Measurements from ENCODE around the gene HAPLN2.
"Not testable (repeated sequence)": the region's sequence is repeated elsewhere in the genome, so short reads cannot be mapped to it uniquely, and the experiment has no call there.

Gene HAPLN2

GRCh38 chr1:156618853-156619581, at the start of gene HAPLN2:
Gene HAPLN2 (plus strand): TSS chr1:156619415. CDS start chr1:156623491, 4,076 bp downstream.
- DNase-seq: peak; percentile 23

GRCh38 chr1:156571261-156571852, 47.9 kb upstream of the HAPLN2 start:
- DNase-seq: no peak

GRCh38 chr1:156571919-156572662, 47.1 kb upstream of the HAPLN2 start, which contains the start of gene IQGAP3:
Gene IQGAP3 (minus strand): TSS chr1:156572565. CDS start chr1:156572529, 36 bp downstream.
- peak; percentile 75 for DNase-seq

- DNase-seq: no peak
These were observed 46.6 kb upstream of the HAPLN2 start for GRCh38 chr1:156572663-156573018.

- no peak for DNase-seq
These were observed 45.1 kb upstream of the HAPLN2 start for GRCh38 chr1:156574039-156574633.

GRCh38 chr1:156577550-156577949, 41.7 kb upstream of the HAPLN2 start:
- DNase-seq: no peak

GRCh38 chr1:156578055-156578454, 41.2 kb upstream of the HAPLN2 start:
- DNase-seq: no peak

- no peak for DNase-seq
These were observed 39.7 kb upstream of the HAPLN2 start, which contains the start of gene TTC24 for GRCh38 chr1:156579472-156579871. Gene TTC24 (plus strand): TSS chr1:156579723. CDS start chr1:156581365, 1,642 bp downstream.

- DNase-seq: no peak
These were observed 37.4 kb upstream of the HAPLN2 start for GRCh38 chr1:156581661-156582387.

- DNase-seq: no peak
These were observed 36.7 kb upstream of the HAPLN2 start for GRCh38 chr1:156582388-156583017.

- DNase-seq: peak; percentile 73
These were observed 35.2 kb upstream of the HAPLN2 start for GRCh38 chr1:156583821-156584622.

GRCh38 chr1:156584813-156585212, 34.4 kb upstream of the HAPLN2 start:
- DNase-seq: no peak

- no peak for DNase-seq
These were observed 32.9 kb upstream of the HAPLN2 start for GRCh38 chr1:156586323-156586722.

- DNase-seq: no peak
These were observed 32.2 kb upstream of the HAPLN2 start for GRCh38 chr1:156586892-156587477.

GRCh38 chr1:156587927-156588326, 31.3 kb upstream of the HAPLN2 start:
- DNase-seq: not testable (repeated sequence)

GRCh38 chr1:156589546-156589945, 29.7 kb upstream of the HAPLN2 start:
- no peak for DNase-seq

- DNase-seq: no peak
These were observed 28.7 kb upstream of the HAPLN2 start for GRCh38 chr1:156590326-156591180.

- DNase-seq: no peak
These were observed 28.1 kb upstream of the HAPLN2 start for GRCh38 chr1:156591181-156591431.

- peak; percentile 71 for DNase-seq
These were observed 27.6 kb upstream of the HAPLN2 start, which contains the start of gene NAXE for GRCh38 chr1:156591432-156592157. Gene NAXE (plus strand): TSS chr1:156591776. CDS start chr1:156591805, 29 bp downstream.
